Ishikawa (cell line): ENCODE measurements around the gene MARCHF5.

ENCODE experiments used
- CEBPB ChIP-seq: IDR thresholded peaks from 2 replicates; pipeline ENCODE4 v1.6.1; 2012
- EGR1 ChIP-seq: IDR thresholded peaks from 2 replicates; pipeline ENCODE4 v1.6.1; 2012
- EP300 ChIP-seq: IDR thresholded peaks from 2 replicates; pipeline ENCODE4 v1.6.1; 2012; ENCODE audit warnings: borderline replicate concordance
- NFIC ChIP-seq: IDR thresholded peaks from 2 replicates; pipeline ENCODE4 v1.6.1; 2012
- TEAD4 ChIP-seq: IDR thresholded peaks from 2 replicates; pipeline ENCODE4 v1.6.1; 2012
- TF ChIP-seq, protein P1 (sequence below): IDR thresholded peaks from 2 replicates; pipeline ENCODE4 v1.6.1; 2012

DNA sequence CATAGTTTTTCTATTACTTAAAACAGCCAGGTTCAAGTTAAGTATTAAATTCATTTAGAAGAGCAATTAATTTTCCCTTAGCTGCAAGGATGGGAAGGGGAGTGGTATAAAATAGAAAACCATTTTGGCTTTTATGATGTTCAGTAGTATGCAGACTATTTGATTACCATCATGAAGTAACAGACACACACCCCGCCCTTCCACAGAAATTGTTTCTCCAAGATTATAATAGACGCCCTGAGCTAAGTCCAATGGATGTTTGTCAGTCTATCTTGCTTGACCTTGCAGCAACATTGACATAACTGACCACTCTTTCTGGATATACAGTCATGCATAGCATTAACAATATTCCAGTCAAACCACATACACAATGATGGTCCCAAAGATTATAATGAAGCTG is 42.4 kb upstream of the MARCHF5 start:
- no peak for TF ChIP-seq TEAD4
- TF ChIP-seq, protein P1, sequence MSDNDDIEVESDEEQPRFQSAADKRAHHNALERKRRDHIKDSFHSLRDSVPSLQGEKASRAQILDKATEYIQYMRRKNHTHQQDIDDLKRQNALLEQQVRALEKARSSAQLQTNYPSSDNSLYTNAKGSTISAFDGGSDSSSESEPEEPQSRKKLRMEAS: no peak
- no peak for TF ChIP-seq EP300
- TF ChIP-seq EGR1: no peak
- TF ChIP-seq CEBPB: no peak
- no peak for TF ChIP-seq NFIC
